Right lobe of liver (tissue), 4 donors: ENCODE results near the gene MAF.

Source experiments
- CTCF ChIP-seq, 4 donors: fragments of 200-600 bp in 3 of 4; fragments of 450-650 bp in 1 of 4; IDR thresholded peaks; one replicate each; pipeline versions ENCODE4 v1.5.1 to v1.8.0; 2016 to 2022; ENCODE audit warnings: antibody characterized with exemption in 4 of 4, mild to moderate bottlenecking in 2 of 4
- POLR2A ChIP-seq: fragments of 450-650 bp; IDR thresholded peaks from one replicate; pipeline ENCODE4 v1.6.1; 2017; ENCODE audit warnings: antibody characterized with exemption, mild to moderate bottlenecking
- donor health status: DM: no; HTN: no; CAD: no.
- donor health status: DM: no; HTN: no; CAD: no.
- donor health status: DM: no; HTN: yes; CAD: no.

- no peak for TF ChIP-seq CTCF (IDR thresholded peaks at IDR 0.05)
- no peak for TF ChIP-seq POLR2A
These were observed 26.6 kb upstream of the MAF start for GRCh38 chr16:79627092-79627491.
